H1 (cell line): ENCODE measurements around the gene PHACTR1. TPM values are rescaled to one million over a fixed set of nuclear protein-coding genes. Genes with fewer than 3 reads are reported as not detected.

Source experiments
- CTCF ChIA-PET: fragments of 300-600 bp; sonication (Branson Sonifier 250); formaldehyde crosslinking; loops from one replicate; lab custom pipeline; 2021; ENCODE audit not compliant: partially characterized antibody; lab: Charles Lee
- POLR2A ChIA-PET: fragments of 300-600 bp; sonication (Branson Sonifier 250); formaldehyde crosslinking; loops from one replicate; lab custom pipeline; 2021; ENCODE audit warnings: inconsistent platforms; ENCODE audit not compliant: partially characterized antibody; lab: Charles Lee
- DNase-seq, 2 experiments: peaks; one replicate each; pipeline versions ENCODE4 v3.0.0 to v3.0.0-alpha.2; 2010 to 2022; ENCODE audit warnings: low spot score in 2 of 2, low read depth in 1 of 2, mixed read lengths in 1 of 2
- FAIRE-seq: peaks from 2 replicates; lab custom pipeline; 2011; peaks lifted over from hg19 to GRCh38; lab: Jason Lieb, UNC
- H2AFZ ChIP-seq: 2 replicates; pipeline ENCODE4 v1.8.1; 2012; ENCODE audit warnings: low read length, inconsistent platforms
- H2AK5ac ChIP-seq: 2 replicates; pipeline ENCODE4 v1.6.1; 2013; ENCODE audit warnings: low read depth, low read length
- H2BK120ac ChIP-seq: replicated peaks from 2 replicates; pipeline ENCODE3; 2013; ENCODE audit warnings: low read depth, low read length, inconsistent platforms
- H2BK12ac ChIP-seq: 2 replicates; pipeline ENCODE4 v1.6.1; 2013; ENCODE audit warnings: low read depth, low read length
- H2BK15ac ChIP-seq: 2 replicates; pipeline ENCODE4 v1.6.1; 2013; ENCODE audit warnings: low read length
- H2BK20ac ChIP-seq: 2 replicates; pipeline ENCODE4 v1.6.1; 2013; ENCODE audit warnings: low read length
- H2BK5ac ChIP-seq: 2 replicates; pipeline ENCODE4 v1.6.1; 2013; ENCODE audit warnings: low read depth, low read length
- H3K14ac ChIP-seq: 2 replicates; pipeline ENCODE4 v1.6.1; 2013; ENCODE audit warnings: inconsistent platforms; ENCODE audit not compliant: insufficient read length
- H3K18ac ChIP-seq: 2 replicates; pipeline ENCODE4 v1.6.1; 2013; ENCODE audit warnings: low read length; ENCODE audit errors: extremely low read depth
- H3K23ac ChIP-seq: 2 replicates; pipeline ENCODE4 v1.6.1; 2013; ENCODE audit warnings: inconsistent platforms; ENCODE audit not compliant: insufficient read length
- H3K23me2 ChIP-seq: 2 replicates; pipeline ENCODE4 v1.6.1; 2013; ENCODE audit warnings: low read depth, low read length
- H3K27ac ChIP-seq: 2 replicates; pipeline ENCODE4 v1.6.1; 2011; ENCODE audit warnings: low read depth, low read length, inconsistent platforms
- H3K27me3 ChIP-seq, 4 experiments: replicated peaks in 1 of 4; 1 replicate in 1 of 4; 2 replicates in 3 of 4; pipeline versions ENCODE4 v1.6.1 to v1.8.1; 2011 to 2013; ENCODE audit warnings: low read length in 3 of 4, mild to moderate bottlenecking in 3 of 4, inconsistent platforms in 2 of 4, mixed read lengths in 2 of 4, moderate library complexity in 1 of 4; ENCODE audit not compliant: control insufficient read depth in 3 of 4, insufficient read depth in 3 of 4; ENCODE audit errors: extremely low read depth in 1 of 4
- H3K36me3 ChIP-seq, 4 experiments: 2 replicates each; pipeline versions ENCODE4 v1.6.1 to v1.8.1; 2011 to 2013; ENCODE audit warnings: mild to moderate bottlenecking in 4 of 4, low read length in 3 of 4, moderate library complexity in 2 of 4, control low read depth in 1 of 4, inconsistent platforms in 1 of 4; ENCODE audit not compliant: insufficient read depth in 4 of 4, control insufficient read depth in 2 of 4
- H3K4ac ChIP-seq: replicated peaks from 2 replicates; pipeline ENCODE3; 2013; ENCODE audit warnings: low read length, low read depth, mixed read lengths, inconsistent platforms; ENCODE audit not compliant: insufficient read length
- H3K4me1 ChIP-seq, 4 experiments: replicated peaks in 1 of 4; 1 replicate in 1 of 4; 2 replicates in 3 of 4; pipeline versions ENCODE4 v1.6.1 to v1.8.1; 2011 to 2013; ENCODE audit warnings: low read length in 3 of 4, inconsistent platforms in 2 of 4, mixed read lengths in 1 of 4; ENCODE audit not compliant: insufficient read depth in 4 of 4, control insufficient read depth in 3 of 4
- H3K4me2 ChIP-seq, 2 experiments: 2 replicates each; pipeline versions ENCODE4 v1.6.1 to v1.8.1; 2011 to 2013; ENCODE audit warnings: low read depth in 2 of 2, low read length in 2 of 2, control low read depth in 1 of 2, inconsistent platforms in 1 of 2, mild to moderate bottlenecking in 1 of 2; ENCODE audit not compliant: insufficient read depth in 1 of 2
- H3K4me3 ChIP-seq, 4 experiments: fragments of 200-600, 300-600 bp in 1 of 4; sonication (generic), shearing (Covaris generic), sonication (Bioruptor Twin) in 1 of 4; 2 replicates each; pipeline versions ENCODE4 v1.5.1 to v1.8.1; 2011 to 2016; ENCODE audit warnings: low read length in 4 of 4, low read depth in 3 of 4, control low read depth in 2 of 4, inconsistent platforms in 2 of 4, mild to moderate bottlenecking in 2 of 4, mixed read lengths in 1 of 4, moderate library complexity in 1 of 4; ENCODE audit not compliant: insufficient read depth in 2 of 4; ENCODE audit errors: extremely low read depth in 1 of 4
- H3K56ac ChIP-seq: replicated peaks from 2 replicates; pipeline ENCODE3; 2013; ENCODE audit warnings: low read depth, mild to moderate bottlenecking, mixed read lengths, low read length, inconsistent platforms; ENCODE audit not compliant: insufficient read length
- H3K79me1 ChIP-seq: 2 replicates; pipeline ENCODE4 v1.6.1; 2013; ENCODE audit warnings: low read depth, low read length, control low read depth
- H3K79me2 ChIP-seq, 2 experiments: 2 replicates each; pipeline versions ENCODE4 v1.6.1 to v1.8.1; 2012 to 2013; ENCODE audit warnings: low read length in 2 of 2, mild to moderate bottlenecking in 2 of 2, inconsistent platforms in 1 of 2; ENCODE audit not compliant: insufficient read depth in 2 of 2, control insufficient read depth in 1 of 2
- H3K9ac ChIP-seq, 4 experiments: replicated peaks in 1 of 4; 1 replicate in 1 of 4; 2 replicates in 3 of 4; pipeline versions ENCODE4 v1.6.1 to v1.8.1; 2011 to 2013; ENCODE audit warnings: low read depth in 3 of 4, low read length in 3 of 4, control low read depth in 2 of 4, mild to moderate bottlenecking in 2 of 4, moderate library complexity in 2 of 4, inconsistent platforms in 1 of 4; ENCODE audit errors: extremely low read depth in 1 of 4
- H3K9me3 ChIP-seq, 2 experiments: 2 replicates each; pipeline versions ENCODE4 v1.6.1 to v1.8.1; 2012 to 2013; ENCODE audit warnings: mild to moderate bottlenecking in 2 of 2, moderate library complexity in 2 of 2, control low read depth in 1 of 2, inconsistent platforms in 1 of 2, low read depth in 1 of 2, low read length in 1 of 2, mixed read lengths in 1 of 2; ENCODE audit not compliant: insufficient read depth in 2 of 2
- H4K20me1 ChIP-seq, 2 experiments: replicated peaks in 1 of 2; 2 replicates each; pipeline versions ENCODE3 to v1.8.1; 2011 to 2013; ENCODE audit warnings: inconsistent platforms in 2 of 2, low read length in 2 of 2, mild to moderate bottlenecking in 1 of 2; ENCODE audit not compliant: insufficient read depth in 2 of 2, control insufficient read depth in 1 of 2
- H4K5ac ChIP-seq: 2 replicates; pipeline ENCODE4 v1.6.1; 2013; ENCODE audit warnings: low read length, low read depth, mixed read lengths, inconsistent platforms; ENCODE audit not compliant: insufficient read length
- H4K8ac ChIP-seq: 2 replicates; pipeline ENCODE4 v1.8.0; 2013; ENCODE audit warnings: mild to moderate bottlenecking, moderate library complexity, low read length, inconsistent platforms; ENCODE audit not compliant: insufficient read depth; ENCODE audit errors: extremely low read depth
- H4K91ac ChIP-seq: replicated peaks from 2 replicates; pipeline ENCODE3; 2013; ENCODE audit warnings: low read length, mixed read lengths, inconsistent platforms; ENCODE audit not compliant: insufficient read length
- ASH2L ChIP-seq: fragments of 200-600, 300-600 bp; sonication (generic); IDR thresholded peaks from one replicate; pipeline ENCODE4 v1.7.1; 2017; ENCODE audit warnings: low read length
- BACH1 ChIP-seq: IDR thresholded peaks from 2 replicates; pipeline ENCODE4 v1.6.1; 2012; ENCODE audit warnings: low read length, improper control_type of control experiment
- BRCA1 ChIP-seq: IDR thresholded peaks from 2 replicates; pipeline ENCODE4 v1.6.1; 2012; ENCODE audit warnings: low read depth, low read length, improper control_type of control experiment
- CEBPB ChIP-seq: IDR thresholded peaks from 2 replicates; pipeline ENCODE4 v1.6.1; 2012; ENCODE audit warnings: low read depth, low read length
- CHD2 ChIP-seq: IDR thresholded peaks from 2 replicates; pipeline ENCODE4 v1.6.1; 2012; ENCODE audit warnings: low read length, improper control_type of control experiment
- GTF2F1 ChIP-seq: IDR thresholded peaks from 2 replicates; pipeline ENCODE4 v1.6.1; 2012; ENCODE audit warnings: low read depth, low read length, improper control_type of control experiment, borderline replicate concordance
- HDAC2 ChIP-seq, 2 experiments: fragments of 300-600 bp in 1 of 2; sonication (generic) in 1 of 2; IDR thresholded peaks; 2 replicates each; pipeline ENCODE4 v1.6.1; 2011 to 2012; ENCODE audit warnings: low read depth in 2 of 2, low read length in 2 of 2, mild to moderate bottlenecking in 2 of 2, moderate library complexity in 2 of 2, borderline replicate concordance in 1 of 2, inconsistent platforms in 1 of 2
- JUND ChIP-seq: IDR thresholded peaks from 2 replicates; pipeline ENCODE4 v1.6.1; 2011; ENCODE audit warnings: mild to moderate bottlenecking, improper control_type of control experiment, low read length
- MAFK ChIP-seq: IDR thresholded peaks from 2 replicates; pipeline ENCODE4 v1.6.1; 2012; ENCODE audit warnings: low read depth, mild to moderate bottlenecking, improper control_type of control experiment, low read length
- NRF1 ChIP-seq: IDR thresholded peaks from 2 replicates; pipeline ENCODE4 v1.6.1; 2011; ENCODE audit warnings: mild to moderate bottlenecking, low read depth, low read length, improper control_type of control experiment
- RAD21 ChIP-seq, 2 experiments: IDR thresholded peaks in 1 of 2; conservative IDR thresholded peaks in 1 of 2; 2 replicates each; pipeline ENCODE4 v1.6.1; 2011; ENCODE audit warnings: low read depth in 2 of 2, low read length in 2 of 2, improper control_type of control experiment in 1 of 2, inconsistent platforms in 1 of 2, mild to moderate bottlenecking in 1 of 2, moderate library complexity in 1 of 2
- RFX5 ChIP-seq: IDR thresholded peaks from 2 replicates; pipeline ENCODE4 v1.6.1; 2011; ENCODE audit warnings: low read depth, low read length, improper control_type of control experiment, borderline replicate concordance
- RXRA ChIP-seq: IDR thresholded peaks from 2 replicates; pipeline ENCODE4 v1.6.1; 2011; ENCODE audit warnings: low read depth, mild to moderate bottlenecking, low read length, moderate library complexity; ENCODE audit not compliant: insufficient read depth
- SIX5 ChIP-seq: IDR thresholded peaks from 2 replicates; pipeline ENCODE4 v1.6.1; 2011; ENCODE audit warnings: mild to moderate bottlenecking, low read depth, low read length
- SP2 ChIP-seq: IDR thresholded peaks from 2 replicates; pipeline ENCODE4 v1.6.1; 2012; ENCODE audit warnings: mild to moderate bottlenecking, low read length, inconsistent platforms
- SP4 ChIP-seq: IDR thresholded peaks from 2 replicates; pipeline ENCODE4 v1.6.1; 2012; ENCODE audit warnings: low read length, inconsistent platforms
- WGBS, 2 experiments: shearing (Covaris generic) in 1 of 2; methylation state at CpG; one replicate each; pipeline versions ENCODE4 v1.1.6 to v1.1.7; 2013 to 2015; ENCODE audit warnings: low lambda C conversion rate in 2 of 2, mixed read lengths in 2 of 2, inconsistent platforms in 1 of 2, low coverage in 1 of 2, missing lambda C conversion rate in 1 of 2; ENCODE audit not compliant: insufficient replicate concordance in 2 of 2, insufficient coverage in 1 of 2, insufficient read length in 1 of 2; ENCODE audit errors: extremely low coverage in 1 of 2, missing lambda C conversion rate in 1 of 2; 5-methylcytosine and 5-hydroxymethylcytosine counted together
- polyA plus RNA-seq, 7 experiments: library from polyadenylated mRNA; depleted of rRNA in 3 of 7; stranded (reverse) in 5 of 7; unstranded in 2 of 7; fragments of >200 nt in 5 of 7; fragments of 200-250 nt in 2 of 7; gene quantifications; 1 replicate in 5 of 7; 2 replicates in 1 of 7; 4 replicates in 1 of 7; pipeline versions ENCODE4 v1.2.1 to v1.2.3, GENCODE V29; 2011 to 2013; ENCODE audit warnings: missing spikeins in 2 of 7, mixed read lengths in 2 of 7
- total RNA-seq: library from RNA; stranded (reverse); fragmentation: NEBNext Ultra II Directional; extraction: Animal tissue kit (Norgen Biotek cat#: 25700); gene quantifications from 2 replicates; pipeline ENCODE4 v1.2.1, GENCODE V29; 2021

The PHACTR1 gene
- total and polyA plus RNA-seq, 2 of the 8 experiments (the other 6 are each of a cell fraction or from before 2014, with no cell fraction given) = 3.9 to 17.1 TPM

DNA sequence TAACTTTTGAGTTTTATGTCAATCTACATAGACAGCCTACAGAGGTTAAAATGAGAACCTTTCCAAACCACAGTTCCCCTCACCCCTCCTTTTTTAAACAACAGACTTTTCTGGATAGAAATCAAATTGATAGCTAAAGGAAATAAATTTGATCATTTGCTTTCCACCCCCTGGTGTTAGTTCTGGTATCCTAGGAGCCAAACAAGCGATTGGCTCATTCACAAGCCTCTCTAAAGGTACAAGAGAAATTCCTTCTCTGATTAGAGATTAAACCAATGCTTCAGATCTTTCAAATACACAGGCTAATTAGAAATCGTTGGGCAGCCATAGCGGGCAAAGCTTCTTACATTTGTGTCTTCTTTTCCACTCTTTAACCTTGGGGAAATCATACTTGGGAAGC lies 379.5 kb downstream of the PHACTR1 start:
- Histone ChIP-seq H2BK120ac (no peak overlapping the region), H3K18ac (no peak overlapping the region), H3K23me2 (no peaks in the 10 kb centered on the region), H4K5ac (no peak overlapping the region), H4K91ac (no peak overlapping the region), H3K79me1 (no peaks in the 10 kb centered on the region), H3K79me2 (no peaks in the 10 kb centered on the region), H3K9me3 (no peaks in the 10 kb centered on the region; a peak in 1 of 4 replicates), H4K20me1 (no peaks in the 10 kb centered on the region), H3K56ac (no peak overlapping the region), H3K4me1 (no peaks in the 10 kb centered on the region), H3K9ac (no peak overlapping the region), H3K4me2 (no peak overlapping the region), H3K23ac (no peak overlapping the region), H3K4me3 (no peak overlapping the region), H2AFZ (no peak overlapping the region), H2AK5ac (no peak overlapping the region), H4K8ac (no peak overlapping the region), H3K14ac (no peak overlapping the region), H3K27me3 (no peaks in the 10 kb centered on the region), H2BK12ac (no peak overlapping the region), H3K27ac (no peak overlapping the region), H3K36me3 (no peaks in the 10 kb centered on the region; a peak in 1 of 8 replicates), H3K4ac (no peak overlapping the region), H2BK5ac (no peak overlapping the region), H2BK20ac (no peak overlapping the region), H2BK15ac (no peak overlapping the region)
- no peak for FAIRE-seq
- 87% methylated on average over 3 of the region's 3 CpGs; no CpG with 5 or more reads in 1 of the 2 experiments for WGBS, 2 experiments
- DNase-seq = no peak
- POLR2A ChIA-PET = no interaction called here
- CTCF ChIA-PET = interaction anchor here (0.6 to 1.1 kb wide), 3 partner anchors 19 to 185 kb away, joined by 3 to 4 read pairs (median 4); no protein-coding TSS in a partner anchor
- TF ChIP-seq HDAC2 (IDR thresholded peaks at IDR 0.05; ENCODE audit: borderline replicate concordance in 1 of 2, low read depth in 2 of 2, low read length in 2 of 2) (no peak), BRCA1 (no peak), GTF2F1 (no peak), SP2 (no peak), RAD21 (IDR thresholded peaks at IDR 0.05 in 1 of 2, conservative IDR thresholded peaks at IDR 0.05 in 1 of 2; ENCODE audit: low read depth in 2 of 2, low read length in 2 of 2) (no peak), MAFK (no peak), RXRA (no peak), SP4 (no peak), SIX5 (no peak), RFX5 (no peak), CEBPB (no peak), JUND (no peak), ASH2L (no peak), CHD2 (no peak), BACH1 (no peak), NRF1 (no peak)
